ENCODE measurements around the gene TMEM183A.

DNA sequence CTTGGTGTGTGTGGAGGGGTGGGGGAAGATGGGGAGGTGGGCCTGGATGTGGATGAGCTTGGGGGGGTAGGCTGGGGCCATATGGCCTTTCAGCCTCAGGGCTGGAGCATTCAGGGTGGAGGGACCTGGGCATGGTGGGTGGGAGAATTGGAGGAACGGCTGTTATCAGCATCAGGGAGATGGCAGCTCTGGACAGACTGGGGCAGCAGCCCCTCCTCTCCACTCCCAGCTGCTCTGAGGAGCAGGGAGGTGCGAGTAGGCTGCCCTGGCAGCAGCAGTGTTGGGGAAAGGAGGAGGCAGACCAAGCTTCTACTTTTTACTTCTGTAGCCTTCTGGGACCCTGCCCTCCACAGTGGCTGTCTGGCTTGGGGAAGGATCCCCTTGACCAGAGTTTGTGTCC lies 29.4 kb downstream of the TMEM183A start:
- TF ChIP-seq CTCF (IDR thresholded peaks at IDR 0.05), result no peak
- TF ChIP-seq POLR2AphosphoS5 (IDR thresholded peaks at IDR 0.05), result no peak
- TF ChIP-seq POLR2A (IDR thresholded peaks at IDR 0.05; ENCODE audit: low read depth), result no peak
- no peak for TF ChIP-seq EP300 (IDR thresholded peaks at IDR 0.05)

Measured in esophagus muscularis mucosa (tissue), 4 donors.